Right cardiac atrium (tissue), 5 donors: Measurements from ENCODE around the gene CPLANE1. TPM values are rescaled to one million over a fixed set of nuclear protein-coding genes. Genes with fewer than 3 reads are reported as not detected.
"Not testable (repeated sequence)": the region's sequence is repeated elsewhere in the genome, so short reads cannot be mapped to it uniquely, and the experiment has no call there.

Experiments used
- ATAC-seq, 2 donors: fragments of 200-7000 bp; cut with Tn5 transposase; one replicate each; pipeline versions ENCODE4 v1.8.0 to v1.9.1; 2020; ENCODE audit warnings: moderate library complexity in 2 of 2, mild to moderate bottlenecking in 1 of 2
- DNase-seq, 3 donors: peaks; one replicate each; pipeline ENCODE4 v3.0.0-alpha.2; 2020
- H3K27ac ChIP-seq: one replicate; pipeline ENCODE4 v1.5.1; 2013; ENCODE audit warnings: mild to moderate bottlenecking, low read length, control low read depth, moderate library complexity
- H3K27me3 ChIP-seq: one replicate; pipeline ENCODE4 v1.6.1; 2013; ENCODE audit not compliant: control insufficient read depth, insufficient read depth
- H3K4me1 ChIP-seq: one replicate; pipeline ENCODE4 v1.6.1; 2013; ENCODE audit warnings: low read length; ENCODE audit not compliant: control insufficient read depth, insufficient read depth
- H3K4me3 ChIP-seq: one replicate; pipeline ENCODE4 v1.5.1; 2013; ENCODE audit warnings: low read length, control low read depth
- H3K9me3 ChIP-seq: one replicate; pipeline ENCODE4 v1.6.1; 2013; ENCODE audit warnings: low read length; ENCODE audit not compliant: control insufficient read depth
- WGBS: extraction: QIAGEN DNeasy Blood & Tissue Kit; methylation state at CpG from one replicate; pipeline ENCODE4 v1.1.7; 2013; 5-methylcytosine and 5-hydroxymethylcytosine counted together
- intact Hi-C, 4 donors: fragments of 100-400 bp; cut with DNase I; formaldehyde crosslinking; loops; one replicate each; pipeline versions ENCODE4 v1.11.0 to v1.14.0; 2022 to 2023
- long read RNA-seq, 4 donors: library from polyadenylated mRNA; unstranded; transcript quantifications; one replicate each; pipeline ENCODE4 v2.0.0, GENCODE V29; 2020 to 2021
- polyA plus RNA-seq: library from polyadenylated mRNA; stranded (reverse); fragments of 200-250 nt; gene quantifications from one replicate; pipeline ENCODE4 v1.2.3, GENCODE V29; 2013
- total RNA-seq, 4 donors: library from RNA; stranded (reverse); fragmentation: NEBNext Ultra II Directional; extraction: Animal tissue kit (Norgen Biotek cat#: 25700); gene quantifications; one replicate each; pipeline ENCODE4 v1.2.1, GENCODE V29; 2021
- donor health status: healthy with polysubstance abuse.
- donor health status: DM: no; HTN: yes; CAD: no.
- donor health status: DM: no; HTN: no; CAD: no.
- donor health status: DM: no; HTN: yes; CAD: no; lungs with severe emphysema.
- donor health status: DM: yes; HTN: yes; CAD: no.

The CPLANE1 gene
- total RNA-seq (10 to 100 TPM in 2 of 4 donors, 1 to 10 TPM in 2; 9.6 to 12.4 (median 10.9) TPM), polyA plus RNA-seq (2.3 TPM)
- long read RNA-seq, donor 1, partial matches to known transcripts, result 0 of 1 reads
- long read RNA-seq, donor 1, other reads (novel, unspliced or antisense), result 1 of 1 reads
- long read RNA-seq, donor 2, partial matches to known transcripts, result 0 of 2 reads
- long read RNA-seq, donor 2, other reads (novel, unspliced or antisense), result 2 of 2 reads
- long read RNA-seq, donor 3, partial matches to known transcripts, result 2 of 9 reads
- long read RNA-seq, donor 3, other reads (novel, unspliced or antisense), result 7 of 9 reads
- long read RNA-seq, donor 4, result 0 reads

- H3K27ac ChIP-seq, result peak within 1 kb of the TSS; percentile 77
- peak; percentile 85 to 95 (median 94) for DNase-seq
- no peaks in the 10 kb centered on the region for H3K9me3 ChIP-seq
- no peaks in the 10 kb centered on the region for H3K27me3 ChIP-seq
- peak within 1 kb of the TSS; percentile 68 for H3K4me3 ChIP-seq
- intact Hi-C loops, result no loop called here
- under 1% methylated on average over 88 of the region's 88 CpGs for WGBS
- H3K4me1 ChIP-seq, result peaks cover 1% of the 10 kb centered on the region
- peak; percentile 99 for ATAC-seq
Measured at GRCh38 chr5:37248970-37249814, at the start of gene CPLANE1. Gene CPLANE1 (minus strand): TSS chr5:37249376. CDS start chr5:37247698, 1,678 bp downstream.

GRCh38 chr5:37296313-37296712, 47.1 kb upstream of the CPLANE1 start:
- 83% methylated on average over 7 of the region's 7 CpGs for WGBS
- H3K9me3 ChIP-seq, H3K4me1 ChIP-seq, ATAC-seq, H3K27me3 ChIP-seq, H3K27ac ChIP-seq, intact Hi-C loops, H3K4me3 ChIP-seq, DNase-seq: not testable (repeated sequence)

GRCh38 chr5:37283214-37283820, 34.1 kb upstream of the CPLANE1 start:
- H3K9me3 ChIP-seq, result peaks cover 2% of the 10 kb centered on the region
- no peaks in the 10 kb centered on the region for H3K27me3 ChIP-seq
- H3K4me3 ChIP-seq, result no peak overlapping the region
- ATAC-seq (no peak), DNase-seq (no peak)
- intact Hi-C loops, result no loop called here
- no peak overlapping the region for H3K27ac ChIP-seq
- 92% methylated on average over 5 of the region's 5 CpGs for WGBS
- H3K4me1 ChIP-seq, result no peaks in the 10 kb centered on the region

- no peaks in the 10 kb centered on the region for H3K27me3 ChIP-seq
- no peak overlapping the region for H3K4me3 ChIP-seq
- intact Hi-C loops, result no loop called here
- DNase-seq (no peak), ATAC-seq (no peak)
- peaks cover 4% of the 10 kb centered on the region for H3K9me3 ChIP-seq
- H3K27ac ChIP-seq, result no peak overlapping the region
- no peaks in the 10 kb centered on the region for H3K4me1 ChIP-seq
- WGBS, result 81% methylated on average over 2 of the region's 2 CpGs
Measured at GRCh38 chr5:37275511-37275910, 26.3 kb upstream of the CPLANE1 start.

GRCh38 chr5:37272511-37272910, 23.3 kb upstream of the CPLANE1 start:
- 51% methylated on average over 1 of the region's 1 CpG for WGBS
- no peak for ATAC-seq
- Histone ChIP-seq H3K4me3 (no peak overlapping the region), H3K4me1 (no peaks in the 10 kb centered on the region), H3K27ac (no peak overlapping the region), H3K9me3 (peaks cover 5% of the 10 kb centered on the region), H3K27me3 (no peaks in the 10 kb centered on the region)
- intact Hi-C loops, result no loop called here
- DNase-seq, result no peak

GRCh38 chr5:37268100-37268499, 18.9 kb upstream of the CPLANE1 start:
- H3K27ac ChIP-seq, DNase-seq, H3K9me3 ChIP-seq, ATAC-seq, intact Hi-C loops, H3K27me3 ChIP-seq, H3K4me1 ChIP-seq, H3K4me3 ChIP-seq: not testable (repeated sequence)

GRCh38 chr5:37255774-37256358, 6.7 kb upstream of the CPLANE1 start:
- intact Hi-C loops, result no loop called here

GRCh38 chr5:37254581-37254980, 5.4 kb upstream of the CPLANE1 start:
- ATAC-seq (no peak), DNase-seq (no peak)
- WGBS, result 99% methylated on average over 1 of the region's 1 CpG
- intact Hi-C loops, result no loop called here
- Histone ChIP-seq H3K27ac (no peak overlapping the region), H3K9me3 (no peaks in the 10 kb centered on the region), H3K4me1 (no peaks in the 10 kb centered on the region), H3K27me3 (no peaks in the 10 kb centered on the region), H3K4me3 (no peak overlapping the region)

More at GRCh38 chr5:37255774-37256358, 6.7 kb upstream of the CPLANE1 start:
- no peak for DNase-seq
- H3K4me3 ChIP-seq, result no peak overlapping the region
- H3K27me3 ChIP-seq, result no peaks in the 10 kb centered on the region
- H3K27ac ChIP-seq, result no peak overlapping the region
- no peak for ATAC-seq
- H3K9me3 ChIP-seq, result no peaks in the 10 kb centered on the region
- 93% methylated on average over 4 of the region's 4 CpGs for WGBS
- H3K4me1 ChIP-seq, result no peaks in the 10 kb centered on the region

GRCh38 chr5:37251665-37252064, 2.5 kb upstream of the CPLANE1 start:
- no peak overlapping the region for H3K4me3 ChIP-seq
- H3K27me3 ChIP-seq, result no peaks in the 10 kb centered on the region
- no peak overlapping the region for H3K27ac ChIP-seq
- no peaks in the 10 kb centered on the region for H3K9me3 ChIP-seq
- DNase-seq (no peak), ATAC-seq (no peak)
- H3K4me1 ChIP-seq, result no peaks in the 10 kb centered on the region
- intact Hi-C loops, result no loop called here

GRCh38 chr5:37249815-37250164, 614 bp upstream of the CPLANE1 start:
- DNase-seq, result no peak
- no peak for ATAC-seq
- intact Hi-C loops, result no loop called here
- H3K27me3 ChIP-seq, result no peaks in the 10 kb centered on the region
- H3K27ac ChIP-seq, result peak overlapping the region; percentile 77
- no peaks in the 10 kb centered on the region for H3K9me3 ChIP-seq
- peaks cover 1% of the 10 kb centered on the region for H3K4me1 ChIP-seq
- peak overlapping the region; percentile 68 for H3K4me3 ChIP-seq
- WGBS, result 68% methylated on average over 10 of the region's 10 CpGs
